ENCODE measurements around the gene AIF1L.

AIF1L gene

GRCh38 chr9:131087354-131087893 is 8.9 kb upstream of the AIF1L start:
- H3K4me3 ChIP-seq (ENCODE audit: low read depth, low read length) = no peak overlapping the region
- TF ChIP-seq CTCF (IDR thresholded peaks at IDR 0.05; ENCODE audit: low read depth, low read length, missing control alignments) = no peak
- no peak for DNase-seq (ENCODE audit: low read depth)

- no peak overlapping the region for H3K4me3 ChIP-seq (ENCODE audit: low read depth, low read length)
- no peak for TF ChIP-seq CTCF (IDR thresholded peaks at IDR 0.05; ENCODE audit: low read depth, low read length, missing control alignments)
- DNase-seq (ENCODE audit: low read depth) = no peak
These were observed 6.1 kb upstream of the AIF1L start for GRCh38 chr9:131090025-131090787.

GRCh38 chr9:131091352-131091992 is 4.9 kb upstream of the AIF1L start:
- H3K4me3 ChIP-seq (ENCODE audit: low read depth, low read length) = no peak overlapping the region
- no peak for TF ChIP-seq CTCF (IDR thresholded peaks at IDR 0.05; ENCODE audit: low read depth, low read length, missing control alignments)
- no peak for DNase-seq (ENCODE audit: low read depth)

GRCh38 chr9:131092030-131092429 is 4.3 kb upstream of the AIF1L start:
- H3K4me3 ChIP-seq (ENCODE audit: low read depth, low read length) = no peak overlapping the region
- TF ChIP-seq CTCF (IDR thresholded peaks at IDR 0.05; ENCODE audit: low read depth, low read length, missing control alignments) = no peak
- DNase-seq (ENCODE audit: low read depth) = no peak

- TF ChIP-seq CTCF (IDR thresholded peaks at IDR 0.05; ENCODE audit: low read depth, low read length, missing control alignments) = no peak
- H3K4me3 ChIP-seq (ENCODE audit: low read depth, low read length) = no peak overlapping the region
- no peak for DNase-seq (ENCODE audit: low read depth)
These were observed 3.5 kb upstream of the AIF1L start for GRCh38 chr9:131092548-131093440.

- no peak overlapping the region for H3K4me3 ChIP-seq (ENCODE audit: low read depth, low read length)
- no peak for TF ChIP-seq CTCF (IDR thresholded peaks at IDR 0.05; ENCODE audit: low read depth, low read length, missing control alignments)
- DNase-seq (ENCODE audit: low read depth) = no peak
These were observed 2.3 kb upstream of the AIF1L start for GRCh38 chr9:131094015-131094414.

Measured in GM12864 (cell line).